ENCODE results near the gene GPR6. TPM values are rescaled to one million over a fixed set of nuclear protein-coding genes. Genes with fewer than 3 reads are reported as not detected.

Gene GPR6
- total and polyA plus RNA-seq, 12 donors = not detected

- ATAC-seq (no peak), DNase-seq (no peak)
- Histone ChIP-seq H3K9me3 (no peaks in the 10 kb centered on the region), H3K4me1 (no peaks in the 10 kb centered on the region), H3K27me3 (peaks cover 0 to 23% (median 8%) of the 10 kb centered on the region in 7 donors), H3K4me3 (no peak overlapping the region), H3K36me3 (no peaks in the 10 kb centered on the region), H3K27ac (no peak overlapping the region)
- intact Hi-C loops (cut with DNase I) = no loop called here
- no peak for TF ChIP-seq CTCF (IDR thresholded peaks at IDR 0.05)
Observed at GRCh38 chr6:109945091-109945490, 33.0 kb upstream of the GPR6 start.

GRCh38 chr6:109946979-109947378 is 31.1 kb upstream of the GPR6 start:
- peaks cover 0 to 20% (median 8%) of the 10 kb centered on the region in 7 donors for H3K27me3 ChIP-seq
- no peak for DNase-seq
- no peak for ATAC-seq
- no peak for TF ChIP-seq CTCF (IDR thresholded peaks at IDR 0.05)
- 78 to 79% methylated on average over 4 of the region's 4 CpGs for WGBS, 2 donors
- intact Hi-C loops (cut with DNase I) = no loop called here
- no peaks in the 10 kb centered on the region for H3K9me3 ChIP-seq
- H3K27ac ChIP-seq = no peak overlapping the region
- H3K4me3 ChIP-seq = no peak overlapping the region
- no peaks in the 10 kb centered on the region for H3K36me3 ChIP-seq
- H3K4me1 ChIP-seq = no peaks in the 10 kb centered on the region

GRCh38 chr6:109949281-109950065 is 28.6 kb upstream of the GPR6 start:
- Histone ChIP-seq H3K9me3 (no peaks in the 10 kb centered on the region), H3K27ac (no peak overlapping the region), H3K4me3 (no peak overlapping the region), H3K4me1 (no peaks in the 10 kb centered on the region), H3K36me3 (no peaks in the 10 kb centered on the region), H3K27me3 (peaks cover 0 to 12% (median 7%) of the 10 kb centered on the region in 7 donors)
- 81 to 82% methylated on average over 19 of the region's 19 CpGs for WGBS, 2 donors
- DNase-seq = no peak
- intact Hi-C loops (cut with DNase I) = no loop called here
- ATAC-seq = no peak
- TF ChIP-seq CTCF (IDR thresholded peaks at IDR 0.05) = no peak

GRCh38 chr6:109955491-109955890 is 22.6 kb upstream of the GPR6 start:
- ATAC-seq = no peak
- TF ChIP-seq CTCF (IDR thresholded peaks at IDR 0.05) = no peak
- H3K4me3 ChIP-seq = no peak overlapping the region
- no peaks in the 10 kb centered on the region for H3K9me3 ChIP-seq
- DNase-seq = no peak
- no peaks in the 10 kb centered on the region for H3K36me3 ChIP-seq
- H3K27me3 ChIP-seq = no peaks in the 10 kb centered on the region
- no peaks in the 10 kb centered on the region for H3K4me1 ChIP-seq
- H3K27ac ChIP-seq = no peak overlapping the region
- WGBS, 2 donors = 92 to 97% methylated on average over 2 of the region's 2 CpGs
- intact Hi-C loops (cut with DNase I) = no loop called here
